ENCODE results near the gene ATP2B2. TPM values are rescaled to one million over a fixed set of nuclear protein-coding genes. Genes with fewer than 3 reads are reported as not detected.

The ATP2B2 gene
- total and polyA plus RNA-seq, 2 experiments from 2014 or later: 0.66 to 1.8 TPM

GRCh38 chr3:10281951-10282350 is 223.4 kb downstream of the ATP2B2 start:
- no peaks in the 10 kb centered on the region for H3K27me3 ChIP-seq
- WGBS (ENCODE audit: low lambda C conversion rate, missing lambda C conversion rate): 98% methylated on average over 5 of the region's 5 CpGs
- H4K20me1 ChIP-seq (ENCODE audit: insufficient read depth, poor library complexity, severe bottlenecking): peaks cover 4% of the 10 kb centered on the region
- H3K27ac ChIP-seq: no peak overlapping the region
- H3K36me3 ChIP-seq (replicated peaks; ENCODE audit: insufficient read depth, low read depth): no peaks in the 10 kb centered on the region
- peaks cover 5% of the 10 kb centered on the region for H3K79me2 ChIP-seq
- H2AFZ ChIP-seq: no peak overlapping the region
- H3K4me3 ChIP-seq: no peak overlapping the region
- DNase-seq (ENCODE audit: low spot score): no peak
- no peaks in the 10 kb centered on the region for H3K9me3 ChIP-seq (ENCODE audit: low read depth)
- no peak for TF ChIP-seq EZH2 (IDR thresholded peaks at IDR 0.05; ENCODE audit: borderline replicate concordance)
- no peak for TF ChIP-seq CTCF (IDR thresholded peaks at IDR 0.05; ENCODE audit: poor library complexity)
- no peak for TF ChIP-seq EZH2phosphoT487 (IDR thresholded peaks at IDR 0.05; ENCODE audit: low read depth, severe bottlenecking, unreplicated experiment)
- H3K4me2 ChIP-seq: no peak overlapping the region
- H3K4me1 ChIP-seq (ENCODE audit: insufficient read depth): no peaks in the 10 kb centered on the region
- no peaks in the 10 kb centered on the region for H3K9me2 ChIP-seq (replicated peaks; ENCODE audit: insufficient read depth)

- WGBS (ENCODE audit: low lambda C conversion rate, missing lambda C conversion rate): 95% methylated on average over 6 of the region's 6 CpGs
- DNase-seq (ENCODE audit: low spot score): no peak
- Histone ChIP-seq H4K20me1 (ENCODE audit: insufficient read depth, poor library complexity, severe bottlenecking) (peaks cover 5% of the 10 kb centered on the region), H3K27me3 (no peaks in the 10 kb centered on the region), H2AFZ (no peak overlapping the region), H3K4me2 (no peak overlapping the region), H3K4me1 (ENCODE audit: insufficient read depth) (no peaks in the 10 kb centered on the region), H3K9me2 (replicated peaks; ENCODE audit: insufficient read depth) (no peaks in the 10 kb centered on the region), H3K4me3 (no peak overlapping the region), H3K79me2 (peaks cover 16% of the 10 kb centered on the region), H3K9me3 (ENCODE audit: low read depth) (no peaks in the 10 kb centered on the region), H3K36me3 (replicated peaks; ENCODE audit: insufficient read depth, low read depth) (no peaks in the 10 kb centered on the region), H3K27ac (no peak overlapping the region)
- TF ChIP-seq EZH2phosphoT487 (IDR thresholded peaks at IDR 0.05; ENCODE audit: low read depth, severe bottlenecking, unreplicated experiment) (no peak), CTCF (IDR thresholded peaks at IDR 0.05; ENCODE audit: poor library complexity) (no peak), EZH2 (IDR thresholded peaks at IDR 0.05; ENCODE audit: borderline replicate concordance) (no peak)
Measured at GRCh38 chr3:10280571-10280970, 224.8 kb downstream of the ATP2B2 start.

GRCh38 chr3:10280177-10280529 is 225.2 kb downstream of the ATP2B2 start:
- WGBS (ENCODE audit: low lambda C conversion rate, missing lambda C conversion rate): 83% methylated on average over 5 of the region's 5 CpGs

More at GRCh38 chr3:10280177-10280529, 225.2 kb downstream of the ATP2B2 start:
- Histone ChIP-seq H3K27ac (no peak overlapping the region), H2AFZ (no peak overlapping the region), H3K9me2 (replicated peaks; ENCODE audit: insufficient read depth) (no peaks in the 10 kb centered on the region), H3K79me2 (peaks cover 17% of the 10 kb centered on the region), H3K27me3 (no peaks in the 10 kb centered on the region), H3K9me3 (ENCODE audit: low read depth) (no peaks in the 10 kb centered on the region), H4K20me1 (ENCODE audit: insufficient read depth, poor library complexity, severe bottlenecking) (peaks cover 5% of the 10 kb centered on the region), H3K4me2 (no peak overlapping the region), H3K4me1 (ENCODE audit: insufficient read depth) (no peaks in the 10 kb centered on the region), H3K4me3 (no peak overlapping the region), H3K36me3 (replicated peaks; ENCODE audit: insufficient read depth, low read depth) (no peaks in the 10 kb centered on the region)
- TF ChIP-seq CTCF (IDR thresholded peaks at IDR 0.05; ENCODE audit: poor library complexity): no peak
- TF ChIP-seq EZH2 (IDR thresholded peaks at IDR 0.05; ENCODE audit: borderline replicate concordance): no peak
- TF ChIP-seq EZH2phosphoT487 (IDR thresholded peaks at IDR 0.05; ENCODE audit: low read depth, severe bottlenecking, unreplicated experiment): no peak
- DNase-seq (ENCODE audit: low spot score): no peak
